Measurements from ENCODE around the gene SLC19A2.
"Not testable (repeated sequence)": the region's sequence is repeated elsewhere in the genome, so short reads cannot be mapped to it uniquely, and the experiment has no call there.

Gene SLC19A2, protein sequence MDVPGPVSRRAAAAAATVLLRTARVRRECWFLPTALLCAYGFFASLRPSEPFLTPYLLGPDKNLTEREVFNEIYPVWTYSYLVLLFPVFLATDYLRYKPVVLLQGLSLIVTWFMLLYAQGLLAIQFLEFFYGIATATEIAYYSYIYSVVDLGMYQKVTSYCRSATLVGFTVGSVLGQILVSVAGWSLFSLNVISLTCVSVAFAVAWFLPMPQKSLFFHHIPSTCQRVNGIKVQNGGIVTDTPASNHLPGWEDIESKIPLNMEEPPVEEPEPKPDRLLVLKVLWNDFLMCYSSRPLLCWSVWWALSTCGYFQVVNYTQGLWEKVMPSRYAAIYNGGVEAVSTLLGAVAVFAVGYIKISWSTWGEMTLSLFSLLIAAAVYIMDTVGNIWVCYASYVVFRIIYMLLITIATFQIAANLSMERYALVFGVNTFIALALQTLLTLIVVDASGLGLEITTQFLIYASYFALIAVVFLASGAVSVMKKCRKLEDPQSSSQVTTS

DNA sequence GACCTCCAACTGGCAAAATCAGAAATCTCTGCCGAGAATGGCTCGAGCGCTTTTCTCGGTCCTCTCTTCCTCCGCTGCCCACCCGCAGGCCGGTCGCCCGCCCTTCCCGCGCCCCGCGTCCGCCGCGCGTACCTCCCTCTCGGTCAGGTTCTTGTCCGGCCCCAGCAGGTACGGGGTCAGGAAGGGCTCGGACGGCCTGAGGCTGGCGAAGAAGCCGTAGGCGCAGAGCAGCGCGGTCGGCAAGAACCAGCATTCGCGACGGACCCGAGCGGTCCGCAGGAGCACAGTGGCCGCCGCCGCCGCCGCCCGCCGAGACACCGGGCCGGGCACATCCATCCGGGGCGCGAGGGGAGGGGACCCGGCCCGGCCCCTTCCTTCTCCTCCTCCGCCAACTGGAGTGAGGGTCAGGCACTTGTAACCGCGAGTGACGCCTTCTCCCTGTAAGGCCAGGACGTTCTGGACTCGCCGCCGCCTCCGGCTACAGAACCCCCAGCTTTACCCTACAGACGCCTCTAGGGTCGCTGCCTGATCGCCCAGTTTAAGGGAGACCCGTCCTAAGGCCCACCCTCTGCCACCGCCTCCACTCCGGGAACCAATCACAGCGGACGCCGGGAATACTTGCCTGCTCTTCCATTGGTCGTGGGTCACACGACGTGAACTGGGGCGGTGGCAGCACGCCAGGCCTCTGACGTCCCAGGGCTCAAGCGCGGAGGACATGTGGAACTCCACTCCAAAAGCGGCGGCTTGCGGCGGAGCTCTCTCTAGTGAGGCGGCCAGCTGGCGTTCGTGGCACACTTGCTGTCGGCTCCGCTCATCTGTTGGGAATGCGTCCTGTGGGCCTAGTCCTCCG is at the start of gene SLC19A2:
Gene SLC19A2 (minus strand): TSS at position 514 of the 850 bp plus-strand sequence. CDS start 178 bp downstream, at position 336.
- DNase-seq: peak; percentile 99

DNA sequence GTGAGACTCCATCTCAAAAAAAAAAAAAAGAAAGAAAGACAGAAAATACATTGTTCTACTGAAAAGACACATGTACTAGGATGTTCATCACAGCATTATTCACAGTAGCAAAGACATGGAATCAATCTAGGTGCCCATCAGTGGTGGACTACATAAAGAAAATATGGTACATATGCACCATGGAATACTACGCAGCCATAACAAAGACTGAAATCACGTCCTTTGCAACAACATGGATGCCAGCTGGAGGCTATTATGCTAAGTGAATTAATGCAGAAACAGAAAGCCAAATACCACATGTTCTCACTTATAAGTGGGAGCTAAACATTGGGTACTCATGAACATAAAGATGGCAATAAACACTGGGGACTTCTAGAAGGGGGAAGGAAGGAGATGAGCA is 48.9 kb upstream of the SLC19A2 start:
- DNase-seq: no peak

DNA sequence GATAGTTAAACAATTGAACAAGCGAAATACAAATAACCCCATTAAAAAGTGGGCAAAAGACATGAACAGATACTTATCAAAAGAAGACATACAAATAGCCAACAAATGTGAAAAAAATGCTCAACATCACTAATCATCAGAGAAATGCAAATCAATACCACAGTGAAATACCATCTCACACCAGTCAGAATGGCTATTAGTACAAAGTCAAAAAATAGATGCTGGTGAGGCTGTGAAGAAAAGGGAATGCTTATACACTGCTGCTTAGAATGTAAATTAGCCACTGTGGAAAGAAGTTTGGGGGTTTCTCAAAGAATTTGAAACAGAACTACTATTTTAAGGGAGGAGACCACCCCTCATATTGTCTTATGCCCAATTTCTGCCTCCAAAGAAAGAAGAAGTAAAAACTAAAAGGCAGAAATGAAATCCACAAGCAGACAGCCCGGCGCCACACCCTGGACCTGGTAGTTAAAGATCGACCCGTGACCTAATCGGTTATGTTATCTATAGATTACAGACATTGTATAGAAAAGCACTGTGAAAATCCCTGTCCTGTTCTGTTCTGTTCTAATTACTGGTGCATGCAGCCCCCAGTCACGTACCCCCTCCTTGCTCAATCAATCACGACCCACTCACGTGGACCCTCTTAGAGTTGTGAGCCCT is 47.9 kb upstream of the SLC19A2 start:
- DNase-seq: not testable (repeated sequence)

DNA sequence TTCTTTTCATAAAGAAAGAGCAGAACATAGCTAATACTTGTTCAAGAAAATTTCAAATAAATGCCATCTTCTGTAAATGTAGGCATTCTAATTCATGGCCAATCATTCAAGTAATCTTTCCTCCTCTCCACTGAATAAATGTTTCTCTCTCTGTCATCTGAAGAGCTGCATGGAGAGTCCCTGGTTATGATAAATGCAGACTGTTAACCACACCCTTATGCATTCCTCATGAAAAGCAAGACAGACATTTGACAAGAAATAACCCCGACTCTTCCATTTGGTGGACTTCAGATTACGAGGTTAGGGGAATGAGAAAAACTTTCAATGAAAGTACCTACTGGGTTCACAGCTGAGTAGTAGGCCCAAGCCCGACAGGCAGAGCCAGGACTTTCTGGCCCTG is 44.7 kb upstream of the SLC19A2 start:
- DNase-seq: no peak

DNA sequence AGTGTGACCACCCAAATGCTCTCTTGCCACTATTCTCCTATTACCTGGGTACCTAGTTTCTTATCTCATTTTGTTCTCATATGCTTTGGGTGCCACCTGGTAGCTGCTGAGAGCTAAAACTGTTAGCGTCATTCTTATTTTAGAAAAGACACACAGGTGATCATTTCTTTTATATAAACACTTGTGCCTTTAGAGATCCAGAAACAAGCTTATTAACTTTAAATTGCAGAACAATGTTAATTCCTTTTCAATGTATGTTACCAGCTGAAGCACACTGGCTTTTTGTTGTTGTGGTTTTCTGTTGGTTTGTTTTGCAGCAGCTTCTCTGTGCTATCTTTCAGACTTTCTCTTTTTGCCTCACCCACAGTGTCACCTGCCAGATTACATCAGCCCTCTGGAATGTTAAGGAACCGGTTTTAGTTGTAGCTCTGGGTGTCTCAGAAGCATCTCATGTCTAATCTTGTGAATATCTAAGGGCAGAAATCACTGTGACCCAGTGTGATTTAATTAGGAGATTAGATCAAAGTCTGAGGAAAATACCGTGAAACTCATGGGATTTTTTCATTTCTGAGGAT is 43.4 kb upstream of the SLC19A2 start:
- DNase-seq: peak; percentile 5

DNA sequence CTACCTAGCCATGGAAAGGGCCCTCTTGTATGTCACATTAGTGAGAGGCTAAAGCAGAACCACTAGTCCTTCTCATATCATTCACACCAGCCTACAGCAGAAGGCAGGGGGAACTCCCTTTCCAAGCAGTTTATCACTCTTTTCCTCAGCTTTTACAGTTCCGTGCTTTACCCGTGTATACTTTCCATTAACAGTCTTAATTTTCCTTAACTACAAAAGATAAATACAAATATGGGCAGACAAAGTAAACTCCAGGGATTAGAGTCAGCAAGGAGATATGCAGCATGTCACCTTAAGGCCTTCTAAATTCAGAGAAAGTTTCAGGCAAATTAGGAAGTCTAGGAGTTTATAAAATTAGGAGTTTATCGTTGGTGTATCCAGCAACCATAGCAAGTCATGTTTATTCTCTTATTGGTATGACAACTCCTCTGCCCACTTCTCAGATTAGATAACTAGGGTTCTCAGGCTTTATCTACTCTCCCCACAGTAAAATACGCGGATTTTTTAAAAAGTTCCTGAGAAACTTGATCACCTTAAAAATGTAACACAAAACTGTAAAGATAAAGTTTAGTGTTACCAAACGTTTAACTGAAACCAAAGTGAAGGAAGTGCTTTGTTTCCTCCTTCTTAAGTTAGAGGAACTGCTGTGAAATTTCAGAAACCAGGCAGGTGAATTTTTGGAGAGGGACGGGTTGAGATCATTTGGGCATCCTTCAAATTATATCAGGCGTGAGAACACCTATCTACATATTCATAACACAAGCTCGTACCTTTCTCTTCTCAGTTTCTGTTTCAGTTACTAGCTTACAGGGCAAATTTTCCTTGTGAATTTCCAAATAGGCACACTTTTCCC is 42.7 kb upstream of the SLC19A2 start:
- no peak for DNase-seq

DNA sequence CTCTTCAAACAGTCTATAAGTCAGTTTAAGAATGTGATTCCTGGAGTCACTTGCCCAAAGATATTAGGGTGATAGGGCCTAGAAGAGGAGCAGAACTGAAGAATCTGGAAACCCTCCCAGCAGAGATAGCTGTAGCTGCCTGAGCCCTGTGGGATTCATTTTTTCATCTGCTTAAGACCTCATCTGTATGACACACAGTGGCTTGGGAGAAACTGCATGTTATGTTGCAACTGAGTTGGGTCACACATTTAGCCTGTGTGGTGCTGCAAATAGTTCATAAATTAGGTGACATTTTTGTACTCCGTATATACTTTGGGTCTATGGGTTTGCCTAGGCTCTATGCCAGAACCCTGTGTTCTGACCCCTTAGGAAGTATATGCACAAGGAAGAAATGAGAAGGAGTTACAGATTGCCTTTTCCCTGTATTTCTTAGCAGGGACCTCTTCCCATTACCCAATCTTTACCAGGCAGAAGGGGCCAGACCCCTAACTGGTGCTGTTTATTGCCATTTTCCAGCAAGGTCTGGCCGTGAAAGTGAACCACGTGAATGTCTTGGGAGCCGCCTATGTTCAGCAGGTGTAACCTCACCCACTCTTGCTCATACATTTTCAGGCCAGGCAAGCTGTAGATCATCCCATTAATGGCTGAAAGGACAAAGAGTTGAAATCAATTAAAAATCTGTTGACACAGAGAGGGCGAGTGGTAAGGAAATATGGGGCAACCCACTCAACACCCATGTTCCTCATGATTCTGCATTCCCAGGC is 41.9 kb upstream of the SLC19A2 start:
- peak; percentile 2 for DNase-seq

DNA sequence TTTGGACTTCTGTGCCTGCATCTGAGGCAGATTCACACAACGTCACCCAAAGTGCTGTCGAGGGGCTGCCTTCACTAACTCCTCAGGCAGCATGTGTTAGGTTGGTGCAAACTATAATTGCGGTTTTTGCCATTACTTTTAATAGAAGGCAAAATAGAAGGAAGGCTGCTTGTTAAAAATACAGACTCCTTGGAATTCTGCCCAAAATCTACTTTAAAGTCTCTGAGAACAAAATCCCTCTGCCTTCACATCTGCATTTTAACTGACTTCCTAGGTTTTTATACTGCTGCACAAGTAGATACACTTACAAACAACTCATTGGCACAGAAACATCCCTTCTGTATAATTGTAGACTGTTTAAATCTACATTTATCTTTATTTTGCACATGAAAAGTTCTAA is 41.3 kb upstream of the SLC19A2 start:
- DNase-seq: no peak

DNA sequence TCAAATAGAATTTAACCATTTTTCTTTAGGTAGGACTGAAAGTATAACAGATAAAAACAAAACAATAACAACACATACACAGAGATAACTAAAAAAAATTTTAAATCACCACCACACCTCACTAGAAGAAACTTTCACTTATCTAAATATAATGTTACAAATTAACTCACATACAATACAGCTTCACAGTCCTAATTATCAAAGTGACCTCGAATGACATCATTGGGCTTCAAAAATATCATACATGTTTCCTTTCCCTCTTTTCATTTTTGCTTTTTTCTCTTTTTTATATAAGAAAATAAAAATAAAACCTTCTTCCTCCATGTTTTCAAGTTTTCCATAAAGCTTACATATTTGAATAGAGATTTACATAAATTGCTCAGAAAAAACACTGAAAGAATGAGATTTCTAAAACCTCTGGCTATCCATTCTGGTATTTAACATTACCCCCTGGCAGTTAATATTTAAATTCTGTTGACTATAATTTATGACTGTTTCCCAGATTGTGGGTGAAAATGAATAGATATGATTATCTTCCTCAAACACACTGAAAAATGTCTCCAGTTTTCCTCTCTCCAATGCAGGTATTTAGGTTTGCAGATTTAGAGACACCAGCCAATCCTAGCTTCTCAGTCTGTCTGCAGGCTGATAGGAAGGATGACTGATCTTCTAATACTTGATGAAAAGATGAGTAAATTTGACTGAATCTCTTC is 40.5 kb upstream of the SLC19A2 start:
- no peak for DNase-seq

DNA sequence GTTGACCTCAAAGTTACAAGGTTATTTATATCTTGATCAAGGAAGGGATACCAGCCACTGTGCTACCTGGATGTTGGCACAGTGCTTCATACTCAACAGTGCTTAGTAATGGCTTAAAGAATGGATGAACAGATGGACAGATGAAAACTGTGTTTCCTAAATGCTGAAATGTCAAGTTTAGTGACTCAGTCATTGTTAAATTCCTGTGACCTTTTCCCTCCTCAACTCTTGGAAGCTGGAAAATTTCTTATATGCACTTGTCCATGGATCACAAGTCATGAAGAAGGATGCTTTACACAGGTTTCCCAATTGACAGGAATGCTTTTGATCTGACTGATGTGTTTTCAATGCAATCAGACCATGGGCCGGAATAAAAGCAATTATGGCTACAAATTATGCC is 39.6 kb upstream of the SLC19A2 start:
- DNase-seq: no peak

DNA sequence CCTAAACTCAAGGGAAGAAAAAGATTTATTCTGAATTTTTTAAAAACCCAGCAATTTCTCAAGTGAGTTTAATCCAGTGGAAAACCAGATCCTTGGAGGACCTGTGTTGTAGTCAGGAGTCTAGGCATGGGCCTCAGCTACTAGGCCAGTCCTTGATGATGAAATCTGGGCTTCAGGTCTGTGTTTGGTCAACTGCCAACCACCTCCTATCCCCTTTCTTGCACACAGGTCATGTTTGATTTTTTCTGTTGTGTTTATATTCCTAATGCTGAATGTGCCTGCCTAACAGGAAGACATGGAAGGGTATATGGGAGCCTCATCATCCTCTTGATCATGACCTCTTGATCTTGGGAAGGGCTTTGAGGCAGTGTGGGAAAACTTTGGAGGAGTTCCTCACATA is 38.2 kb upstream of the SLC19A2 start:
- no peak for DNase-seq

DNA sequence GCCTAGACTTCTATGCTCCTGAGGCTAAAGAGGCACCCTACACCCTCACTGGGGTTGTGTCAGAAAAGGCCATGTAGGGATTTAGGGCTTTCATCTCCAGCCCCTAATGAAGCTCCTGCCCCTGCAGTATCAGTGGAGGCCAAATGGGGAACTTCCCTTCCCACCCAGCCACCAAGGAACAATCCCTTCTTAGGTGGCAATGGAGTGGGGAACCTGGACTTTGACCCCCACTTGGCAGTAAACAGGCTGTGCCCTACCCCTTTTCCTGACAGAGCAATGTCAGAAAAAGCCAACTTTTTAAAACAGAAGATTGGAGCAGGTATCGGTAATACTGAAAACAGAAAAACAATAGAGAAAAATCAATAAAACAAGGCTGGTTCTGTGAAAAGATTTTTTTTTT is 35.5 kb upstream of the SLC19A2 start:
- DNase-seq: no peak

DNA sequence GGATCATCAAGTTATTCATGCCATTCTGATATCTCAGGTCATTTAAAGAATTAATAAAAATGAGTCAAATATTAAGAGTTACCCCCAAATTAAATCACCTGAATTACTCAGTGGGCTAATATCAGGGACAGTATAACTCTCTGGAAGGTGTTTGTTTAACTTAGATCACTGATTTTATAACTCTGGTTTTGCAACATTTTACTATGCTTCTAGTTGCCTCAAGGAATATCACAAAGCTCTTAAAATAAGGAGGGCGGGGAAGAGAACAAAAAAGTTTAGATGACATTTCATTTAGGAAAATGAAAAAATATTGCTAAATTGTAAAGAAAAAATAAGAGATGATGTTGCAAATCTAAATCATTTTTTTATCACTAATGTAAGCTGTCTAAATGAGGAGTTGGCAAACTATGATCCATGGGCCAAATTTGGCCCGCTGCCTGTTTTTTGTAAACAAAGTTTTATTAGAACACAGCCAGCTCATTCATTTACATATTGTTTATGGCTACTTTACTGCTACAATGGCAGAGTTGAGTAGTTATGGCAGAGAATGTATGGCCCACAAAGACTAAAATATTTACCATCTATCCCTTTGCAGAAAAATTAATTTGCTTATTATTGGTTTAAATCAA is 31.9 kb upstream of the SLC19A2 start:
- DNase-seq: no peak

DNA sequence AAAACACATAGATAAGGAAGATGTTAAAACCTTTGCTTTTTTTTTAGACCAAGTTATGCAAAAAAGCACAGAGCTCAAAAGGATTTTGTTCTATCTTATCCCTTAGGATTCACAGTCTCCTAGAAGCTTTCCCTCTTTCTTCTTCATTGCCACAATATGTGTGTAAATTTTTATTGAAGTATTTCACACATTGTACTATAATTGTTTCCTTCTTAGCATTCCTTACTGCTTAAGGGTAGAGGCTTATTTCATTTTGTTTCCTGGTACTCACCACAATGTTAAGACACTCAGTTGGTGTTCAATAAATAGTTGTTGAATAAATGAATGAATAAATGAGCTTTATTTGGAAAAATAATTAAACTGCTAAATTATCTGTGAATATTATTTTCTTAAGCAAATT is 29.9 kb upstream of the SLC19A2 start:
- no peak for DNase-seq

DNA sequence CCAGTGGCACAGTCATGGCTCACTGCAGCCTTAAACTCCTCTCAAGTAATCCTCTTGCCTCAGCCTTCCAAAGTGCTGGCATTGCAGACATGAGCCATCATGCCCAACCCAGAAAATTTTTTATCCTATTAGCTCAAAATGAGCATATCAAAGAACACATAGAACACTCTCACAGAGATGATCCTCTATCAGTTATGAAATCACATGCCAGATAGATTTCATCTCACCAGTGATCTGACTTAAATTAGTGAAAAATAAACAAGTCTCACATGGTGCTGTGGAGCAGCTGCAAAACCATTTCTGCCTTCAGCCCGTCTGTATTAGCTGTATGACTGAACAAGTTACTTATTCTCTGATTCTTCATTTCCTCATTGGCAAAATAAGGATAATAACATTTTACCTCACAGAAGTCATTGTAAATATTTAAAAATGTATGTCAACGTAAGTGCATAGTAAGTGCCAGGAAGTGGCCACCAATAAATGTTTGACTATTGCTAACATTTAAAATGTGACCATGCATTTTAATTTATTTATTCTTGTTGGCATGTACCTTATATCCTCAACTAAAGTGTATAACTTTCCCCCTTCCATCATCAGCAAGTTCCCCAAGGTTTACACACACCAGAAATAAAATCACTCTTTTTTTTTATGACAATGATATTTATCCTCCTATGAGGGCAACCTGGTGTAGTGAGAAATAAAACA is 29.0 kb upstream of the SLC19A2 start:
- DNase-seq: no peak

DNA sequence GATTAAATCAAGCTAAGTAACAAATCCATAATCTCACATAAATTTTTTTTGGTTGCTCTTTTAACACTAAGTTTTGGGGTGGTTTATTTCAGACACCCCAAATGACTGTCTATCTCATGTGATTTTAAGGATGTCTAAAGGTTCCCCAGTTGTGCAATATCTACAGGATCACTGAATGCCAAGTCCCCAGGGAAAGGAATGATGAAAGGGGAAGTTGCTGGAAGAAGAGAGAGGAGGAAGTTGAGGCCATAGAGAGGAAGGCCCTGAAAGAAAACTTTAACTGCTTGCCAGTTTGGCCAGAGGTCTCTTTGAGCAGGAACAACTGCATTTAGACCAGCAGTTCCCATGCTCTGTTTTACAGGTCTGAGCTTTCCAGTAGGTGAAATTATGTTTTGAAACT is 27.5 kb upstream of the SLC19A2 start:
- peak; percentile 13 for DNase-seq

DNA sequence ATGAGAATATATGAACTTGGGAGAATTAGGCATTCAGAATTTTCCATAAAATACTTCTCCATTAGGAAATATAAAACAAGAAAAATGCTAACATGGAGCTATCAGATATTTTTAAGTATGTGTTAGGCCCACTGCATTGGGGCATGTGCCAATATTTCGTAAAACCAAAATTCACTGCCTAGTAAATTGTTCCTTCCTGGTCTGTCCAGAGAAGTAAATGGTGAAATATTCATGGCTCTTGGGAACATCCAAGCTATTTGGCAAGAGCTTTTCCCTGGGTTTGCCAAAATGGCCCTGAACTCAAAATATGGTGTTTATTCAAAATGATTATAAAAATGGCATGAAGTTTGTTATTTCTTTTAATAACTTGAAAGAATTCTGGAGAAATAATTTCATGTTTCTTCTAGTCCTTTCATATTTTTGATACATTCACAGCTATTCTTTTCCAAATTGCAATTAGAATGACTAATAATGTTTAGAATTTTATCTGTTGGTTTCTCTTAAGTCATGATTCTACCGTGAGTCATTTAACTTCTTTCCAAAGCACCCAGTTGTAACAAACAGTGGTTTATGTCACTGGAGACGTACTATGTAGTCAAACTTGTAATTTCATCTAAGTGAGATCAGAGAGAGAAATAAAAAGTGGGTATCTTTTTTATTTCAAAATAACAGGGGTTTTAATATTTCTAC is 25.7 kb upstream of the SLC19A2 start:
- peak; percentile 67 for DNase-seq

DNA sequence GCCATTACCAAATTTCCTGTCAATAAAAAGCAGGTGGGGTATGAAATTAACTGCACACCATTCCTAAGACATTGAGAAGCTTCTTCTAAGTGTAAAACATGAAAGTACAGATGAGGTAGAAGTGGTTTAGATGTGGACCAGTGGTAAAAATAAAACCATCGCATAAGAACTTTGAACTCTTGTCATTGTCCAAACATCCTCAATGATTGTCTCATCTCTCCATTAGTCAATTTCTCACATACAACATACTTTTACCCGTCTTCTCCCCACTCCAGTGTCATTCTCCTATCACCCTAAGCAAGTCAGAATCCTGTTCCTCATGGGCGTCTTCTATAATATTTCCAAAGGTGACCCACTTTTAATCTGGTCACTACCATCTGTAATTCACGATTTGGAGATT is 24.3 kb upstream of the SLC19A2 start:
- no peak for DNase-seq

DNA sequence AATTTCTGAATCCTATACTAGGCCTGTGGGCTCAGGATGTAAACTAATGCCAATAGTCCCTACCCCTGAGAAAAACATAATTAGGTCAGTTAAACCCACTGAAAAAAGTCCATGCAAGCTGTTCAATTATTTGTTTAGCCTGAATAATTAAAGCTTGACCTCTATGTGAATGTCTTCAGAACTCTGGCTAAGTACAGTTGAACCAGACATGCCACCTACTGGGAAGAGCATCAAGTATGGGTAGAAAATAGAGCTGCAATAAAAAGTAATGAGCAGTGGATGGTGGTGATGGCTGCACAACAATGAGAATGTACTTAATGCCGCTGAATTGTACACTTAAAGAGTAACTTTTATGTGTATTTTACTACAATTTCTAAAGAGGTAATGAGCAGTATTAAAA is 23.6 kb upstream of the SLC19A2 start:
- no peak for DNase-seq

Measured in fibroblast of skin of right quadriceps (primary cell).